ENCODE measurements around the gene SLC39A11. TPM values are rescaled to one million over a fixed set of nuclear protein-coding genes. Genes with fewer than 3 reads are reported as not detected.
"Not testable (repeated sequence)": the region's sequence is repeated elsewhere in the genome, so short reads cannot be mapped to it uniquely, and the experiment has no call there.

The SLC39A11 gene
- total RNA-seq, 1 donor from 2014 or later: 5.5 TPM

DNA sequence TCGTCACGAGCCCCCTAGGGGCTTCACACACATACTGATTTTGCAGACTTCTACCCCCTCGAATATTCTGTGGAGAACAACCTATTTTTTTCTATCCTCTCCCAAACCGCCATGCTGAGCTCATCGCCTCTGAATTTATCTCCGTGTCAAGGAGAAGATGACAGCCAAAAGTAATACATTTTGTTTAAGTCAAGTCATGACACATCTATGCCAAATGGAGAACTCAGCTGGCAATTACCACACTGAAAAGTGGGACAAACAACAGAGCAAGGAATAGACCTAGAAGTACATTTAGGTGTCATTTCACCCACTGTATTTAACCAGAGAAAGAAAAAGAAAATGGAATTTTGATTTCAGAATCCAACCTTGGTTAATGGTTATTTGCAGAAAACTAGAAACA, 260.2 kb downstream of the SLC39A11 start:
- peaks cover 37% of the 10 kb centered on the region for H3K4me1 Mint-ChIP-seq
- no peak overlapping the region for H3K9ac ChIP-seq
- H3K27me3 ChIP-seq: no peaks in the 10 kb centered on the region
- no peak overlapping the region for H3K27ac Mint-ChIP-seq
- no peaks in the 10 kb centered on the region for H3K36me3 ChIP-seq
- TF ChIP-seq EZH2phosphoT487 (IDR thresholded peaks at IDR 0.05): no peak
- TF ChIP-seq, protein P1, sequence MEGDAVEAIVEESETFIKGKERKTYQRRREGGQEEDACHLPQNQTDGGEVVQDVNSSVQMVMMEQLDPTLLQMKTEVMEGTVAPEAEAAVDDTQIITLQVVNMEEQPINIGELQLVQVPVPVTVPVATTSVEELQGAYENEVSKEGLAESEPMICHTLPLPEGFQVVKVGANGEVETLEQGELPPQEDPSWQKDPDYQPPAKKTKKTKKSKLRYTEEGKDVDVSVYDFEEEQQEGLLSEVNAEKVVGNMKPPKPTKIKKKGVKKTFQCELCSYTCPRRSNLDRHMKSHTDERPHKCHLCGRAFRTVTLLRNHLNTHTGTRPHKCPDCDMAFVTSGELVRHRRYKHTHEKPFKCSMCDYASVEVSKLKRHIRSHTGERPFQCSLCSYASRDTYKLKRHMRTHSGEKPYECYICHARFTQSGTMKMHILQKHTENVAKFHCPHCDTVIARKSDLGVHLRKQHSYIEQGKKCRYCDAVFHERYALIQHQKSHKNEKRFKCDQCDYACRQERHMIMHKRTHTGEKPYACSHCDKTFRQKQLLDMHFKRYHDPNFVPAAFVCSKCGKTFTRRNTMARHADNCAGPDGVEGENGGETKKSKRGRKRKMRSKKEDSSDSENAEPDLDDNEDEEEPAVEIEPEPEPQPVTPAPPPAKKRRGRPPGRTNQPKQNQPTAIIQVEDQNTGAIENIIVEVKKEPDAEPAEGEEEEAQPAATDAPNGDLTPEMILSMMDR (IDR thresholded peaks at IDR 0.05): no peak
- TF ChIP-seq EZH2 (IDR thresholded peaks at IDR 0.05): no peak
- H3K4me3 ChIP-seq: no peak overlapping the region
- peaks cover 5% of the 10 kb centered on the region for H3K27me3 Mint-ChIP-seq (ENCODE audit: insufficient read depth, low read depth)
- no peaks in the 10 kb centered on the region for H4K20me1 ChIP-seq (ENCODE audit: low read depth)
- H2AFZ ChIP-seq (replicated peaks): no peak overlapping the region
- peaks cover 2% of the 10 kb centered on the region for H3K9me3 Mint-ChIP-seq
- H3K79me2 ChIP-seq (ENCODE audit: low read depth): no peaks in the 10 kb centered on the region
- peaks cover 4% of the 10 kb centered on the region for H3F3A ChIP-seq (ENCODE audit: low read depth)
- H3K36me3 Mint-ChIP-seq: peaks cover 2% of the 10 kb centered on the region
- no peak for DNase-seq (ENCODE audit: low spot score)
- no peak overlapping the region for H3K4me3 Mint-ChIP-seq
- peaks cover 21% of the 10 kb centered on the region for H3K4me1 ChIP-seq
- no peak overlapping the region for H3K4me2 ChIP-seq
- no peaks in the 10 kb centered on the region for H3K9me3 ChIP-seq (ENCODE audit: low read depth)
- no peak overlapping the region for H3K27ac ChIP-seq

DNA sequence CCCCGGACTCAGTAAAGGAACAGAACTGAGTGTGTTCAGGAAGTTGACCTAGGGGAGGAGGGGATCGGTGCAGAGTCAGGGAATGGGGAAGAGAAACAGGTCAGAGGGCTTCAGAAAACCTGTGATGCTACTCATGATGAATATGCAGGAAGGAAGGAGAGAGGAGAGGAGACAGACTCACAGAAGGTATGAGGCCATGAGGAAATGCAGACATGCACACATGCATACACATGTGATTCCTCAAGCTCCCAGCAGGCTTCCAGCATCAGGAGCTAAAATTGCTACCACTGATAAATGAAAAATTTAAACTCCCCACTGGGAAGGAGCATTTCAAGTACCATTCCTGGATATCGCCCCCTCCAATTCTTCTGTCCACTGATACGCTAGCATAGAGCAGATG, 262.6 kb downstream of the SLC39A11 start:
- no peak overlapping the region for H3K4me2 ChIP-seq
- H3K4me3 ChIP-seq: no peak overlapping the region
- peaks cover 5% of the 10 kb centered on the region for H3K36me3 Mint-ChIP-seq
- DNase-seq (ENCODE audit: low spot score): no peak
- no peak overlapping the region for H3K4me3 Mint-ChIP-seq
- H3K9me3 ChIP-seq (ENCODE audit: low read depth): no peaks in the 10 kb centered on the region
- H3K9me3 Mint-ChIP-seq: peaks cover 13% of the 10 kb centered on the region
- peaks cover 15% of the 10 kb centered on the region for H3K4me1 ChIP-seq
- TF ChIP-seq EZH2phosphoT487 (IDR thresholded peaks at IDR 0.05): no peak
- TF ChIP-seq, protein P1 (IDR thresholded peaks at IDR 0.05): no peak
- TF ChIP-seq EZH2 (IDR thresholded peaks at IDR 0.05): no peak
- peaks cover 4% of the 10 kb centered on the region for H3F3A ChIP-seq (ENCODE audit: low read depth)
- H3K27ac ChIP-seq: no peak overlapping the region
- H3K4me1 Mint-ChIP-seq: peaks cover 27% of the 10 kb centered on the region
- H2AFZ ChIP-seq (replicated peaks): no peak overlapping the region
- H4K20me1 ChIP-seq (ENCODE audit: low read depth): no peaks in the 10 kb centered on the region
- no peak overlapping the region for H3K27ac Mint-ChIP-seq
- no peak overlapping the region for H3K9ac ChIP-seq
- H3K79me2 ChIP-seq (ENCODE audit: low read depth): no peaks in the 10 kb centered on the region
- H3K36me3 ChIP-seq: no peaks in the 10 kb centered on the region
- peaks cover 5% of the 10 kb centered on the region for H3K27me3 Mint-ChIP-seq (ENCODE audit: insufficient read depth, low read depth)
- no peaks in the 10 kb centered on the region for H3K27me3 ChIP-seq

DNA sequence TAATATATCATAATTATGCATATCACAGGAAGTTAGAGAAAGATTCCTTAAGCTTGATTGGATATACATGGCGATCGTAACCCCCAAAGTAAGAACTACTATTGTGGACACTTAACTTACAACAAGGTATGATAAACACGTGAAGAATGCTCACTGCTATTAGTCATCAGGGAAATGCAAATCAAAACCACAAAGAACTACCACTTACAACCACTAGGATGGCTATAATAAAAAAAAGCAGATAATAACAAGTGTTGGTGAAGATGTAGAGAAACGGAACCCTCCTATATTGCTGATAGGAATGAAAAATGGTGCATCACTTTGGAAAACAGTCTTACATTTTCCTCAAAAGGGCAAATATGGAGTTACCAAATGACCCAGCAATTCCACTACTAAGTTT, 265.9 kb downstream of the SLC39A11 start:
- no peaks in the 10 kb centered on the region for H3F3A ChIP-seq (ENCODE audit: low read depth)
- H4K20me1 ChIP-seq (ENCODE audit: low read depth): no peaks in the 10 kb centered on the region
- H3K4me3 Mint-ChIP-seq: no peak overlapping the region
- no peak overlapping the region for H3K4me2 ChIP-seq
- peaks cover 3% of the 10 kb centered on the region for H3K9me3 ChIP-seq (ENCODE audit: low read depth)
- TF ChIP-seq, protein P1 (IDR thresholded peaks at IDR 0.05): no peak
- TF ChIP-seq EZH2 (IDR thresholded peaks at IDR 0.05): no peak
- no peak for TF ChIP-seq EZH2phosphoT487 (IDR thresholded peaks at IDR 0.05)
- H3K4me1 Mint-ChIP-seq: peaks cover 14% of the 10 kb centered on the region
- no peak overlapping the region for H3K27ac ChIP-seq
- no peak overlapping the region for H3K9ac ChIP-seq
- no peak overlapping the region for H2AFZ ChIP-seq (replicated peaks)
- H3K27ac Mint-ChIP-seq: no peak overlapping the region
- DNase-seq (ENCODE audit: low spot score): no peak
- H3K4me1 ChIP-seq: no peaks in the 10 kb centered on the region
- no peaks in the 10 kb centered on the region for H3K36me3 ChIP-seq
- no peaks in the 10 kb centered on the region for H3K27me3 ChIP-seq
- H3K4me3 ChIP-seq: no peak overlapping the region
- no peaks in the 10 kb centered on the region for H3K79me2 ChIP-seq (ENCODE audit: low read depth)
- peaks cover 5% of the 10 kb centered on the region for H3K36me3 Mint-ChIP-seq
- peaks cover 24% of the 10 kb centered on the region for H3K9me3 Mint-ChIP-seq
- H3K27me3 Mint-ChIP-seq (ENCODE audit: insufficient read depth, low read depth): peaks cover 7% of the 10 kb centered on the region

DNA sequence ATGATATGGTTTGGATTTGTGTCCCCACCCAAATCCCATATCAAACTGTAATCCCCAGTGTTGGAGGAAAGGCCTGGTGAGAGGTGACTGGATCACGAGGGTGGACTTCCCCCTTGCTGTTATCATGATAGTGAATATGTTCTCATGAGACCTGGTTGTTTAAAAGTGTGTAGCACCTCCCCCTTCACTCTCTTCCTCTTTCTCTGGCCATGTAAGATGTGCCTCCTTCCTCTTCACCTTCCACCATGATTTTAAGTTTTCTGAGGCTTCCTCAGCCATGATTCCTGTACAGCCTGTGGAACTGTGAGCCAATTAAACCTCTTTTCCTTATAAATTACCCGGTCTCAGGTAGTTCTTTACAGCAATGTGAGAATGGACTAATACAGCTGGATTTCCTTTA, 266.4 kb downstream of the SLC39A11 start:
- not testable (repeated sequence) for H2AFZ ChIP-seq (replicated peaks); H3K9ac ChIP-seq; H3K4me3 Mint-ChIP-seq; H3K4me3 ChIP-seq; H3K27ac ChIP-seq; H3K9me3 ChIP-seq (ENCODE audit: low read depth); H3K27me3 ChIP-seq; H3K36me3 ChIP-seq; H3K4me1 ChIP-seq; H3K36me3 Mint-ChIP-seq; H3K4me2 ChIP-seq; H3K27me3 Mint-ChIP-seq (ENCODE audit: insufficient read depth, low read depth); H3K79me2 ChIP-seq (ENCODE audit: low read depth); H3F3A ChIP-seq (ENCODE audit: low read depth); DNase-seq (ENCODE audit: low spot score); H4K20me1 ChIP-seq (ENCODE audit: low read depth); H3K27ac Mint-ChIP-seq
- Mint-ChIP-seq H3K4me1 (peaks cover 14% of the 10 kb centered on the region), H3K9me3 (peaks cover 24% of the 10 kb centered on the region)
